Smooth muscle cell (in vitro differentiated cells): ENCODE data around the gene SMIM35. TPM values are rescaled to one million over a fixed set of nuclear protein-coding genes. Genes with fewer than 3 reads are reported as not detected.

Experiments used
- DNase-seq: peaks from one replicate; lab custom pipeline; 2025; ENCODE audit not compliant: unreplicated experiment; lab: John Stamatoyannopoulos, UW
- H2AFZ ChIP-seq: fragments of 200-600 bp; sonication (generic); 2 replicates; pipeline ENCODE4 v1.6.0; 2016; ENCODE audit warnings: antibody characterized with exemption, low read depth, mild to moderate bottlenecking
- H3F3A ChIP-seq: fragments of 200-600 bp; sonication (generic); 2 replicates; pipeline ENCODE4 v1.6.0; 2017; ENCODE audit warnings: antibody characterized with exemption, low read depth
- H3K27ac ChIP-seq: fragments of 200-600 bp; sonication (generic); 2 replicates; pipeline ENCODE4 v1.5.1; 2016; ENCODE audit warnings: low read depth, mild to moderate bottlenecking
- H3K27me3 ChIP-seq: fragments of 200-600 bp; sonication (generic); 2 replicates; pipeline ENCODE4 v1.6.1; 2016; ENCODE audit warnings: low read depth, mild to moderate bottlenecking
- H3K36me3 ChIP-seq: fragments of 200-600 bp; sonication (generic); 2 replicates; pipeline ENCODE4 v1.5.1; 2016; ENCODE audit warnings: low read depth
- H3K4me1 ChIP-seq: fragments of 200-600 bp; sonication (generic); 2 replicates; pipeline ENCODE4 v1.5.1; 2016; ENCODE audit warnings: low read depth
- H3K4me2 ChIP-seq: fragments of 200-600 bp; sonication (generic); 2 replicates; pipeline ENCODE4 v1.6.0; 2016; ENCODE audit warnings: mild to moderate bottlenecking
- H3K4me3 ChIP-seq: fragments of 200-600 bp; sonication (generic); 2 replicates; pipeline ENCODE4 v1.5.1; 2016; ENCODE audit warnings: mild to moderate bottlenecking
- H3K79me2 ChIP-seq: fragments of 200-600 bp; sonication (generic); 2 replicates; pipeline ENCODE4 v1.6.0; 2016; ENCODE audit warnings: low read depth, mild to moderate bottlenecking
- H3K9ac ChIP-seq: fragments of 200-600 bp; sonication (generic); 2 replicates; pipeline ENCODE4 v1.6.0; 2016; ENCODE audit warnings: low read depth
- H3K9me3 ChIP-seq: fragments of 200-600 bp; sonication (generic); replicated peaks from 2 replicates; pipeline ENCODE4 v1.5.1; 2016; ENCODE audit warnings: low read depth
- H4K20me1 ChIP-seq: fragments of 200-600 bp; sonication (generic); 2 replicates; pipeline ENCODE4 v1.6.0; 2016; ENCODE audit warnings: low read depth
- WGBS: methylation state at CpG from one replicate; pipeline ENCODE4 v1.1.7; 2016; ENCODE audit warnings: low lambda C conversion rate; 5-methylcytosine and 5-hydroxymethylcytosine counted together
- polyA plus RNA-seq: library from polyadenylated mRNA; unstranded; fragments of >200 nt; fragmentation: Nextera tagmentation; extraction: Ambion mirVana; gene quantifications from 2 replicates; pipeline ENCODE4 v1.2.1, GENCODE V29; 2016
- total RNA-seq: library from RNA; depleted of rRNA; stranded (reverse); fragments of >200 nt; gene quantifications from 2 replicates; pipeline ENCODE4 v1.2.3, GENCODE V29; 2014
- TF ChIP-seq, protein P1 (sequence below): fragments of 200-600 bp; sonication (generic); IDR thresholded peaks from 2 replicates; pipeline ENCODE4 v1.5.1; 2017; ENCODE audit warnings: borderline replicate concordance, mild to moderate bottlenecking, antibody characterized with exemption; ENCODE audit not compliant: insufficient read depth, poor library complexity, severe bottlenecking

Gene SMIM35
- total and polyA plus RNA-seq, 2 experiments from 2014 or later, result not detected

DNA sequence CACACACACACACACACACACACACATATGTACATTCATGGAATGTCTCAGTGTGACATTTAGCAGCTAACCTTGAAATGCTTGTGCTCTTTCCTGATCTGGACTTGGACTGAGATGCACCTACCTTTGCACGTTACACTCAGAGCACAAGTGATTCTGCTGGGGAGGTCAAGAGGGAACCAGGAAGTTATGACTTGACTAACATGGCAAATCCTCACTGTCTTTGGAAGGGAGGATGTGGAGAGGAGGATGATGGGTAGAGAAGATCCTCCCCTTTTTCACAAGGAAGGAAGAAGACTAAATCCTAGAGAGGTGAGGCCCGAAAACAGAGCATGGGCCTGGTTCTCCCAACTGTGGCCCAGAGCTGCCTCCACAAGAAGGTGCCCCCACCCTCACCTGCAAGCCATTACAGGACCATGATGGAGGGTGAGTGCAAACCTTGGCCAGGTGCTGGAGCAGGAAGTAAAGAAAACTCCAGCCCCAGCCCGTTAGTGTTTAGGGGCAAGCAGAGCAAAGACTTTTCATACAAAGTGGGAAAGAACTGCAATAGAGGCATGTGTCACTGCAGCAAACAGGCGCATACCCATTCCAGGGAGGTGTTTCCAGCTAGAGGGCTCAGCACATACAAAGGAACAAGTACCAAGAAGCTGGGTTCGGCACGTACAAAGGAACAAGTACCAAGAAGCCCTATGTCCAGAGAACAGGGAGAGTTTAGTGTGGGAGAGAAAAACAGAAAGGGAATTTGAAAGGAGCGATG, 39.5 kb upstream of the SMIM35 start:
- H3K36me3 ChIP-seq, result no peaks in the 10 kb centered on the region
- H3K9me3 ChIP-seq, result no peaks in the 10 kb centered on the region
- H3K4me1 ChIP-seq, result no peaks in the 10 kb centered on the region
- DNase-seq, result no peak
- H2AFZ ChIP-seq, result no peak overlapping the region
- TF ChIP-seq, protein P1, sequence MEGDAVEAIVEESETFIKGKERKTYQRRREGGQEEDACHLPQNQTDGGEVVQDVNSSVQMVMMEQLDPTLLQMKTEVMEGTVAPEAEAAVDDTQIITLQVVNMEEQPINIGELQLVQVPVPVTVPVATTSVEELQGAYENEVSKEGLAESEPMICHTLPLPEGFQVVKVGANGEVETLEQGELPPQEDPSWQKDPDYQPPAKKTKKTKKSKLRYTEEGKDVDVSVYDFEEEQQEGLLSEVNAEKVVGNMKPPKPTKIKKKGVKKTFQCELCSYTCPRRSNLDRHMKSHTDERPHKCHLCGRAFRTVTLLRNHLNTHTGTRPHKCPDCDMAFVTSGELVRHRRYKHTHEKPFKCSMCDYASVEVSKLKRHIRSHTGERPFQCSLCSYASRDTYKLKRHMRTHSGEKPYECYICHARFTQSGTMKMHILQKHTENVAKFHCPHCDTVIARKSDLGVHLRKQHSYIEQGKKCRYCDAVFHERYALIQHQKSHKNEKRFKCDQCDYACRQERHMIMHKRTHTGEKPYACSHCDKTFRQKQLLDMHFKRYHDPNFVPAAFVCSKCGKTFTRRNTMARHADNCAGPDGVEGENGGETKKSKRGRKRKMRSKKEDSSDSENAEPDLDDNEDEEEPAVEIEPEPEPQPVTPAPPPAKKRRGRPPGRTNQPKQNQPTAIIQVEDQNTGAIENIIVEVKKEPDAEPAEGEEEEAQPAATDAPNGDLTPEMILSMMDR, result no peak
- no peaks in the 10 kb centered on the region for H3K79me2 ChIP-seq
- no peaks in the 10 kb centered on the region for H3F3A ChIP-seq
- no peak overlapping the region for H3K4me3 ChIP-seq
- H3K4me2 ChIP-seq, result no peak overlapping the region
- peaks cover 11% of the 10 kb centered on the region for H3K27me3 ChIP-seq
- H3K9ac ChIP-seq, result no peak overlapping the region
- no peak overlapping the region for H3K27ac ChIP-seq
- 88% methylated on average over 7 of the region's 7 CpGs for WGBS
- H4K20me1 ChIP-seq, result no peaks in the 10 kb centered on the region

DNA sequence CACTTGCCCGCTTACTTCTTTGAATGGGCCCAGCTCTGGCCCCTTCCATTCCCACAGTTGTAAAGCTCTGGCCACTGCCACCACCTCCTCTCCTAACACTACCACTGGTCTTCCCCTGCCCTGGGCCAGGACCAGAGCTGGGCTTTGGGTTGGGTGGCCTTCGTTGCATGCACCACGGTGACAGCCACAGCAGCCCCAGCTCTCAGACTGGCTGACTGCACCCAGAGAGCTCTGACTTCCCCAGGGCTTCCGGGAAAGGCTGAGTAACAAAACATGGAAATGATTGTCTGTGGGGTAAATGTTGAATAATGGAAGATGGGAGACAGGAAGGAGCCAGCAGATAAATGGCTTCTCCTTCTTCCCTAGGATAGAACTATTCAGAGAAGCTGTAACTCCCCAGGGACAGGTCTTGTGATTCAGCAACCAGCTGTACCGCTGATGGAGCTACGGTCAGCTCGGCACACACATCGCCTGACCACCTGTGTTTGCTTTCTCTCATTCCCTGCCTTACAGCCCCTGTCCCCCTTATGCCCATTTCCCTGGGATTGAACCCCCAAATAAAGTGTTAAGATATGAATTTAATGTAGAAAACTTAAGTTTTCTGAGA, 38.3 kb upstream of the SMIM35 start:
- H3K36me3 ChIP-seq, result no peaks in the 10 kb centered on the region
- TF ChIP-seq, protein P1, result no peak
- no peaks in the 10 kb centered on the region for H3K79me2 ChIP-seq
- H3K27ac ChIP-seq, result no peak overlapping the region
- H4K20me1 ChIP-seq, result no peaks in the 10 kb centered on the region
- no peaks in the 10 kb centered on the region for H3K4me1 ChIP-seq
- H2AFZ ChIP-seq, result no peak overlapping the region
- no peak overlapping the region for H3K9ac ChIP-seq
- H3K27me3 ChIP-seq, result peaks cover 6% of the 10 kb centered on the region
- 90% methylated on average over 8 of the region's 8 CpGs for WGBS
- H3K4me2 ChIP-seq, result no peak overlapping the region
- H3F3A ChIP-seq, result no peaks in the 10 kb centered on the region
- no peak for DNase-seq
- no peaks in the 10 kb centered on the region for H3K9me3 ChIP-seq
- no peak overlapping the region for H3K4me3 ChIP-seq

DNA sequence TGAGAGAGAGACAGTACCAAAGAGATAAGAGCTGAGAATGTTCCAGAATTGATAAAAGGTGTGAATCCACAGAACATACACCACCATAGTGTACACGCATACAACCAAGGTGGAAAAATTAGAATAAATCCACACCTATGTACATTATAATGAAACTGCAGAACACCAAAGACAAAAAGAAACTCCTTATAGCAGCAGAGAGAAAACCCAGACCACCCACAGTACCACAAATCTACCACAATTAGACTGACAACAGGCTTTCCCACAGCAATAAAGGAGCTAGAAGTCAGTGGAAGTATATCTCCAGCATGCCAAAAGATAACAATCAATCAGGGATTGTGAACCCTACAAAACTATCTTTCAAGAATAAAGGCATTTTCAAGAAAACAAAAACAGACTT, 34.0 kb upstream of the SMIM35 start:
- TF ChIP-seq, protein P1, result no peak
- Histone ChIP-seq H3F3A (no peaks in the 10 kb centered on the region), H3K4me3 (no peak overlapping the region), H3K79me2 (no peaks in the 10 kb centered on the region), H2AFZ (no peak overlapping the region), H4K20me1 (no peaks in the 10 kb centered on the region), H3K27ac (no peak overlapping the region), H3K9me3 (no peaks in the 10 kb centered on the region), H3K4me1 (no peaks in the 10 kb centered on the region), H3K27me3 (peaks cover 22% of the 10 kb centered on the region), H3K4me2 (no peak overlapping the region), H3K36me3 (no peaks in the 10 kb centered on the region), H3K9ac (no peak overlapping the region)
- WGBS, result 100% methylated on average over 1 of the region's 1 CpG
- DNase-seq, result no peak
